Measurements from ENCODE around the gene SH3RF2.

DNA sequence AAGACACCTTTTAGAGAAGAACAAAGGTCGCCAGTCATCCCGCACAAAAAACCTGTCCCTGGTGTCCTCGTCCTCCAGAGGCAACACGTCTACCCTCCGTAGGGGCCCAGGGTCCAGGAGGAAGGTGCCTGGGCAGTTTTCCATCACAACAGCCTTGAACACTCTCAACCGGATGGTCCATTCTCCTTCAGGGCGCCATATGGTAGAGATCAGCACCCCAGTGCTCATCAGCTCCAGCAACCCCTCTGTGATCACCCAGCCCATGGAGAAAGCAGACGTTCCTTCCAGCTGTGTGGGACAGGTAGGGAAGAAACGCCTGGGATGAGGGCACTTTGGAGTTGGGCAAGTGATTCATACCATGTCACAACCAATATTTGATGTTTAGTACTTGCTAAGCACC is 77.4 kb downstream of the SH3RF2 start:
- TF ChIP-seq, protein P1, sequence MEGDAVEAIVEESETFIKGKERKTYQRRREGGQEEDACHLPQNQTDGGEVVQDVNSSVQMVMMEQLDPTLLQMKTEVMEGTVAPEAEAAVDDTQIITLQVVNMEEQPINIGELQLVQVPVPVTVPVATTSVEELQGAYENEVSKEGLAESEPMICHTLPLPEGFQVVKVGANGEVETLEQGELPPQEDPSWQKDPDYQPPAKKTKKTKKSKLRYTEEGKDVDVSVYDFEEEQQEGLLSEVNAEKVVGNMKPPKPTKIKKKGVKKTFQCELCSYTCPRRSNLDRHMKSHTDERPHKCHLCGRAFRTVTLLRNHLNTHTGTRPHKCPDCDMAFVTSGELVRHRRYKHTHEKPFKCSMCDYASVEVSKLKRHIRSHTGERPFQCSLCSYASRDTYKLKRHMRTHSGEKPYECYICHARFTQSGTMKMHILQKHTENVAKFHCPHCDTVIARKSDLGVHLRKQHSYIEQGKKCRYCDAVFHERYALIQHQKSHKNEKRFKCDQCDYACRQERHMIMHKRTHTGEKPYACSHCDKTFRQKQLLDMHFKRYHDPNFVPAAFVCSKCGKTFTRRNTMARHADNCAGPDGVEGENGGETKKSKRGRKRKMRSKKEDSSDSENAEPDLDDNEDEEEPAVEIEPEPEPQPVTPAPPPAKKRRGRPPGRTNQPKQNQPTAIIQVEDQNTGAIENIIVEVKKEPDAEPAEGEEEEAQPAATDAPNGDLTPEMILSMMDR (IDR thresholded peaks at IDR 0.05) = no peak
- TF ChIP-seq POLR2A (IDR thresholded peaks at IDR 0.05) = no peak
